Thyroid gland (tissue), 4 donors: ENCODE results near the gene VAT1L.

ENCODE experiments used
- CTCF ChIP-seq, 6 experiments: fragments of 200-600 bp in 3 of 6; fragments of 450-650 bp in 3 of 6; sonication (generic) in 3 of 6; IDR thresholded peaks; one replicate each; pipeline ENCODE4 v1.5.1; 2016 to 2019; ENCODE audit warnings: antibody characterized with exemption in 6 of 6, mild to moderate bottlenecking in 2 of 6, inconsistent platforms in 1 of 6, moderate library complexity in 1 of 6
- POLR2A ChIP-seq, 2 donors: fragments of 450-650 bp; IDR thresholded peaks; one replicate each; pipeline ENCODE4 v1.6.1; 2017; ENCODE audit warnings: antibody characterized with exemption in 2 of 2, mild to moderate bottlenecking in 2 of 2, moderate library complexity in 1 of 2

- no peak for TF ChIP-seq CTCF (IDR thresholded peaks at IDR 0.05)
- no peak for TF ChIP-seq POLR2A (IDR thresholded peaks at IDR 0.05)
Measured at GRCh38 chr16:77820340-77820739, 32.0 kb downstream of the VAT1L start.
